Measurements from ENCODE around the gene EVC.

EVC gene

GRCh38 chr4:5710961-5711478 lies at the start of gene EVC:
TSS of gene EVC (plus strand) at chr4:5711201. CDS start at chr4:5711381, 180 bp downstream.
- peak in 1 of 2 experiments; percentile 63 for DNase-seq

DNA sequence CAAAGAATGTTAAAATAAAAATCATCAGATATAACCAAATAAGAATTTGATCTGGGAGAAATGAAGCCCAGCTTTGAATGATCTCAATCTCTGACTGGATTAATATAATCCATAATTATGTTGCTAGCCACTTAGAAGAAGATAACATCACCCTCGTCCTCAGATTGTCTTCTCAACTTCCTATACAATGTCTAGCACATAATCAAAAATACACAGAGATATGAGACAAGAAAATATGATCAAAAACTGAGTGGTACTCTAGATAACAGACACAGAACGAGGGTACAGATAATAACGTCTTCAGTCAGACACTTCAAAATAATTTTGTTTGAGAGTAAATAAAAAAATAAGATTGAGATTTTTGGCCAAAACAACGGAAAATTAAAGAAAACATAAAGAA lies 49.8 kb upstream of the EVC start:
- DNase-seq, result no peak

DNA sequence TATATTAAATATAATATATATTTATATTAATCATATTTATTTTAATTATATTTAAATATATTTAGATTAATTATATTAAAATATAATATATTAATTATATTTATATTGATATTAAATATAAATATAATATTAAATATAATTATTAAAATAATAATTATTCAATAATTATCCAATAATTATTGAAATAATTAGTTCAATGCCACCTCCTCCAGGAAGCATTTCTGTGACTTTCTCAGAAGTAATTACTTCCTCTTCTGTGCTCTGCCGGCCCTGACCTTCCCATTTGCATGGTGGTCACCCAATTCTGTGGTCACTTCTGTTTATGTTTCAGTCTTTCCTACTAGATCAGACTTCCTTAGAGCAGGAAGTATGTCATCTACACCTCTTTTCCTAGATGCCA lies 48.4 kb upstream of the EVC start:
- DNase-seq, result no peak

- DNase-seq, result no peak
Observed at GRCh38 chr4:5664778-5665177, 46.2 kb upstream of the EVC start.

DNA sequence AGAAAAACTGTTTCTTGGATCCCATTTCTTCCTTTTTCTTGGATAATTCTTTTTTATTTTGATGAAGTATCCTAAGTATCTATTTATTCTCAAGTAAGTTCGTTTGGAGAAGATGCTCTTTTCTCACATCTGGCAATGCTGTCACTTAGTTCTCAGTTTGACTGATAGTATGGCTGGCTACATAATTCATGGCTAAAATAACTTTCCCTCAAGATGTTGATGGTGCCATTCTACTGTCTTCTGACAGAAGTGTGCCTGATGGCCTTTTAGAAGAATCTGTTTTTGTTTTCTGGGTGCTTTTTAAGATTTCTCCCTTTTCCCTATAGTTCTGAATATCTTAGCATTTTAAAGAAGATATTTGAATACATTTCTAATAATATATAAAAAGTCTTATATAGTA lies 44.3 kb upstream of the EVC start:
- DNase-seq, result no peak

- DNase-seq, result no peak
Observed at GRCh38 chr4:5676763-5677162, 34.2 kb upstream of the EVC start.

DNA sequence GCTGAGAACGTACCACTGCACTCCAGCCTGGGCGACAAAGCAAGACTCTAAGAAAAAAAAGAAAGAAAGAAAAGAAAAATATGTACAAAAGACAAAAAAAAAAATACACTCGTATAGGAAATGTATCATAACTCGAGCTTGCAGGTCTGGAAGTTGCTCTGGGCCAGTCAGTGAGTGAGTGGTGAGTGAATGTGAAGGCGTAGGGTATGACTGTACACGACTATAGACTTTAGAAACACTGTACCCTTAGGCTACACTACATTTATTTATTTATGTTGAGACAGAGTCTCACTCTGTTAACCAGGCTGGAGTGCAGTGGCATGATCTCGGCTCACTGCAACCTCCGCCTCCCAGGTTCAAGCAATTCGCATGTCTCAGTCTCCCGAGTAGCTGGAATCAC lies 32.0 kb upstream of the EVC start:
- no peak for DNase-seq

GRCh38 chr4:5683566-5683965 lies 27.4 kb upstream of the EVC start:
- DNase-seq, result no peak

GRCh38 chr4:5685296-5685695 lies 25.7 kb upstream of the EVC start:
- no peak for DNase-seq

GRCh38 chr4:5686338-5686737 lies 24.7 kb upstream of the EVC start:
- no peak for DNase-seq

GRCh38 chr4:5689065-5689464 lies 21.9 kb upstream of the EVC start:
- DNase-seq, result no peak

DNA sequence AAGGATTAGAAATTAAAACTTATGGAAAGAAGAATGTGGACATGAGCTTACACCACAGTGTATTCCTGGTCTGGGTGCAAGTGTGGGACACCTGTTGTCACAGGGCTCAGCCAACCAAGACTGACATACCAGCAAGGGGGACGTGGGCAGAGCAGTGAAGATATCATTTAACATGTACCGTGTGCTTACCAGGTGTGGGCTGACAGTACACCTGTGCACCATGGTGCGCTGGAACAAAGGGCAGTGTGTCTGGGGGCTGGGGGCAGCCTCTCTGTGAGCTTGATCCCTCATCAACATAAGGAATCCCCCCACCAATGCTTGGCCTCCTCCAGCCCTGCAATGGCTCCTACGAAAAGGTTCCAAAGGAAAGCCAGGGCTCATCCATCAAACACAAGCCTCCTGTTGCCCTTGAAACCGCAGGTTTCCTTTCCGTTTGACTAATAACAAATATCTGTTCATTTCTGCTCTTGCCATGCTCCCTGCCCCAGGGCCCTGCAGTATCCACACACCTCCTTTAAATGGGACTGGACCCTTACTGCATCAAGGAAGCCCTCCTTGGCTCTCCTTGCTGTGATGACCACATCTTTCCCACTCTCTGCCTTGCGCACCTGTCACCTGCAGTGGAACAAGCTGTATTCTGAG lies 19.4 kb upstream of the EVC start:
- DNase-seq, result no peak

GRCh38 chr4:5693871-5694270 lies 17.1 kb upstream of the EVC start:
- DNase-seq, result no peak

- no peak for DNase-seq
Observed at GRCh38 chr4:5696341-5696740, 14.7 kb upstream of the EVC start.

- DNase-seq, result no peak
Observed at GRCh38 chr4:5700459-5700858, 10.5 kb upstream of the EVC start.

GRCh38 chr4:5701971-5702370 lies 9.0 kb upstream of the EVC start:
- no peak for DNase-seq

DNA sequence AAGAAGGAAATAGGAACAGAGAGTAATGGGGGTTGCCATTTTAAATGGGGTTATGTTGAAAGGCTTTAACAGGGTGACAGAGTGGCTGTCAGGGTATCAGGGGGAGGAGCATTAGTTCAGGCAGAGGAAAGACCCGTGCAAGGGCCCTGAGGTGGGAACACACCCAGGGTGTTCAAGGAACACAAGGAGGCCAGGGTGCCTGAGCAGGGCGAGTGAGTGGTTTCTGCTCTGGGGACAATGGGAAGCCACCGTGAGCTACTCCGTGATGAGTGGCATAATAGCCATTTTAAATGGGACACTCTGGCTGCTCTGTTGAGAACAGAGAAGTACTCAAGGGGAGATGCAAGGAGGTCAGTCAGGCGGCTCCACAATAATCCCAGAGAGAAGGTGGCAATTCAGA lies 7.2 kb upstream of the EVC start:
- no peak for DNase-seq

- no peak for DNase-seq
Observed at GRCh38 chr4:5704276-5704675, 6.7 kb upstream of the EVC start.

DNA sequence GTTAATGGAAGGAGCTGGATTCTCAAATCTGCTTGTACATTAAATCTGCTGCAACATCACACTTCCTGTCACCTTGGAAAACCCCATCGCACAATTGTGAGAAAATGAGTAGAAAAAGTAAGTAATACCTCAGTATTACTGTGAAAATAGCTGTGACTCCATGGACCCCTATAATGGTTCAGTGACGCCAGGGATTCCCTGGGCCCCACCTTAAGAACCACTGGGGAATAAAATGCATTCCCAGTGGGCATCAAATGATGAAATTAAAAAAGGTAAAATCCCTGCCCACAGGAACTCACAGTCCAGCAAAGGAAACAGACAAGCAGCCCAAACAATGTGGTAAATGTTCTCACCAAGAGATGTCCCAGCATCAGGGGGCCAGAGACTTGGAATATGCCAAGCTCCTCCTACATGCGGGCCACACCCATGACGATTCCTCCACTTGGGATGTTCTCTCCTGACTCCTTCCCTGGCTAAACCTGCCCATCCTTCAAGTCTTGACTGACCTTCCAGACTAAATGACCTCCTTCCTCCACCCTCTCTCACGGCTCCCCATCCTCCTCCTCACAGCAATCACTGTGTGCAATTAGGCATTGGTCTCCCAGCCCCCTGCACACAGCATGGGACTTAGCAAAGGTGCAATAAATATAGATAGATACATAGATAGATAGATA lies 5.2 kb upstream of the EVC start:
- no peak for DNase-seq

DNA sequence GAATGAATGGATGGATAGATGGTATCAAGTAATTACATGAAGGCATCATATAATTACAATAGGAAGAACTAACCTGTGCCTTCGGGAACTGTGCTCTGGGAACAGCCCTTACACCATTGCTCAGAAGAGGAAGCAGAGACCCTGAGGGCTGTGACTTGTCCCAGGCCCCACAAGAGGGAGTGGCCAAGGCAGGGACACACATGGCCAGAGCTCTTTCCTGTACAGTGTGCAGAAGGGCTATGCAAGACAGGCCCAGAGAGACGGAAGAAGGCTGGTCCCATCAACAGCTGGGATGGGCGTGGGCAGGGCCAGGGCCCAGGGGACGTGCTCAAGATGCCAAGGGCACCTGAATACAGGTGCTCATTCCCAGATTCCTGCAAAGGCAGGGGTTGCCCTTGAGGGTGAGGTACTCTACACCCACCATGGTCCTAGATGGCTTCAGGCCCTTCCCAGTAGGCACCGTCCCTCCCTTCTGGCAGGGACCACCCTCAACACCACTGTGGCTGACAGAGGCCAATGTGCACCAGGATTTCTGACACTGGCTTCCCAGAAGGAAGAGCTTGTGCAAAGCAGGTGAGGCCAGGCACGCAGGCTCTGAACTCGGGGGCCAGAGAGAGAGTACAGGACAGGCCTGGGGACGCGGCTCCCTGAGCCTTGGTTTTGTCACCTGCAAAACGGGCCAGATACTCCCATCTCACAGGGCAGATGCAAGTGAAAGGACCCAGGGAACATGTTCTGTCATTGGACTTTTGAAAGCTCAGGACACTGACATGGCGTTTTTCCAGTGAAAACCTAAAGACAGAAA lies 4.3 kb upstream of the EVC start:
- DNase-seq, result no peak

DNA sequence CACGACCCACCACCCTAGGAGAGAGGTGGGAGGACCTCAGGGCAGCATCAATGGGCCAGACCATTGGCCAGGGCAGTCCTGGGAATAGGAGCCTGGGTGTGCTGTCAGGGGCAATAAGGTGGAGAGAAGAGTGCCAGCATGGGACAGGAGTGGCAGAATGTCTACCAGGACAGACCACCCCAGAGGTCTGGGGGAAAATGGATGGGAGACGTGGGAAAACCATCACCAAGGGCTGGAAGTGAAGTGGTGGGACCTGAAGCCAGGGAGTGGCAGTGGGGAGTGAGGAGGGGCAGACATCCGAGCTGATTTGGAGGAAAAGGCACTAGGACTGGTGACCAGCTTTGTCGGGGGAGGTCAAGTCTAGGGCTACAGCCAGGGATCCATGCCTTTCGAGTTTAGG lies 3.6 kb upstream of the EVC start:
- no peak for DNase-seq

DNA sequence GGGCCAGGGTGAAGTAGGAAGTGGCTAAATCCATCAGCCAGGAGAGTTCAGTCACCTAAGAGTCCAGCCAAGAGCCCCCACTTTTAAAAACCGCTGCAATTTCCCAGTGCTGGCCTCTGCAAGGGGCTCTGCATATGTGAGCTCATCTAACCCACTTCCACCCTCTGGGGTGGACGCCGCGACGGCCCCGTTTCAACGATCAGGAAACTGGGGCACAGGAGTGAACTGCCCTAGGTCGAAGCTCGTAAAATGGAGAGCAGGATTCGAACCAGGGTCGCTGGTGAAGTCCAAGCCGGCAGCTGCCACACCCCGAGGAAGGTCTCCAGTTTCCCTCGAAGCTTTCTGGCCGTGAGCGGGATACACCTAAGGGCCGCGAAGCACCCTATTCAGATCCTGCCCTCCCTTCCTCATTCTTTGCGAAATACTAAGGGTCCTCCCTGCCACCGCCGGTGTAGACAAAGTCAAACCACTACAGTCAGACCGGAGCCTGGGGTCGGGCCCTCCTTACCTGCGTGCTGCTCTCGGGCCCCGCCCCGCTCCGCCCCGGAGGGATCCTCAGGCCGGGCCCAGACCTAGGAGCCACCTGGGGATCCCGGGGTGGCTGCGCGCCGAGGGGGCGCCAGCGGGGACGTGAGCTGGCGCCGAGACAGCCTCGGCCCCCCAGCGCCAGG lies 3.1 kb upstream of the EVC start:
- DNase-seq, result no peak

DNA sequence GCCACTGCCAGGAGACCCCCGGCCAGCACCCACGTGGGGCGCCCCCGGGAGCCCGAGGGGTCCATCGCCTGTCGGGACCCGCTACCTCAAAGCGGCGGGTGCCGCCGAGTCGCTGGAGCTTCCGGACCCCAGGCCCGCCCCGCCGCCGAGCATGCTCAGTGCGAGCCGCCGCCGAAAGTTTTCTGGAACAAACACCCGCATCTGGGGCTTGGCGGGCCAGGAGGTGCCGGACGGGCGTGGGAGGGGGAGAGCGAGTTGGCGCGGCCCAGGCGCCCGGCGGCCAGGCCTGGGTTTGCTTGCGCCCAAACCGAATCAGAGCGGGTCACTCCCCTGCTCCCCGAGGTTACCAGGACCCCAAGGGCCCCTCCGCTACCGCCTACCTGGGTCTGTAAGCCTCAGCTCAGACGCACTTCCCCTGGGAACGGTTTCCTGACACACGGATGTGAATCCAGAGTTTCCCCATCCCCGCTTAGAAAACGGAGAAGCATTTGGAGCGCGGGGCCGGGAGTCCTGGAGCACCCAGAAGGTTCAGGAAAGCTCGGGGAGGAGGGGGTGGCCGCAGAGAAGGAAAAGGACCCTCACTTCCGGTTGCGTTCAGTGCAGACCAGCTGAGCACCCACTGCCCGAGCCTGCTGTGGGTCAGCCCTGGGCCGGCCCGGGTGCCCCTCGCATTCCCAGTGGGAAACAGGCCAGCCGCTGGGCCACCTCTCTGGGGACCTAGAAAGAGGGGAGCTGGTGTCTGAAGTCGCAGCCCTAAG lies 2.4 kb upstream of the EVC start, which contains the start of gene EVC2:
TSS of gene EVC2 (minus strand) at position 111 of the 758 bp plus-strand sequence. CDS start at position 65, 46 bp downstream.
- peak in 1 of 2 experiments; percentile 33 for DNase-seq

Data from NCI-H524 (cell line).